Choroid plexus epithelial cell (primary cell): ENCODE data around the gene KCNQ4.

Experiments used
- DNase-seq: peaks from one replicate; pipeline ENCODE4 v3.0.0-alpha.2; 2010; ENCODE audit warnings: low read depth
- H3K4me3 ChIP-seq: 2 replicates; pipeline ENCODE4 v1.5.1; 2011; ENCODE audit warnings: low read depth, mild to moderate bottlenecking, control low read depth, low read length, moderate library complexity
- TF ChIP-seq, protein P1 (sequence below): conservative IDR thresholded peaks from 2 replicates; pipeline ENCODE4 v1.5.1; 2011; ENCODE audit warnings: low read depth, mild to moderate bottlenecking, control low read depth, inconsistent platforms, low read length, moderate library complexity

The KCNQ4 gene

DNA sequence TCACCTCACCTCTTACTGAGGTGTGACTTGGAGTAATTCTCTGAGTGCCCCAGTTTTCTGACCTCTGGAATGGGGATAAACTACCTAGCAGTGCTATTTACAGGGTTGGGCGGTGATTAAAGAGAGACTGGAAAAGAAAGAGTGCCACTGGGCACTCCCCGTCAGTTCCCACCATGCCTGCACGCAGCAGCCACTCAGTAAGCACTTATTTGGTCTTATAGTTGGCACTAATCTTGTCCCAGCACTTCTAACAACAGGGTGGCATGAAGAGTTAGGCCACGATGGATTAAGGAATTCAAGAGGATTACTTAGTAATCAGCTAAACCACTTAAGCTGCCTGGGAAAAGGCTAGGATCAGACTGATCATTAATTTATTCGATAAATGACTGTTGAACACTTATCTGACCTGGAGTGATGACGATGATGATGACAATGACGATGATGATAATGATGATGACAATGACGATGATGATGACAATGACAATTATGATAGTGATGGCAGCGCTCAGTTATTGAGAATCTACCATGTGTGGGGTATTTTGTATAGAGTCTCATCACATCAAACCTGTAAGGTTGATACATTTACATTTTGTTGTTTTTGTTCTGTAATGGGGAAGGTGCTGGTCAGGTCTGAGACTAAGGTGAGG lies 73.2 kb downstream of the KCNQ4 start:
- no peak for DNase-seq
- H3K4me3 ChIP-seq: no peak overlapping the region
- TF ChIP-seq, protein P1, sequence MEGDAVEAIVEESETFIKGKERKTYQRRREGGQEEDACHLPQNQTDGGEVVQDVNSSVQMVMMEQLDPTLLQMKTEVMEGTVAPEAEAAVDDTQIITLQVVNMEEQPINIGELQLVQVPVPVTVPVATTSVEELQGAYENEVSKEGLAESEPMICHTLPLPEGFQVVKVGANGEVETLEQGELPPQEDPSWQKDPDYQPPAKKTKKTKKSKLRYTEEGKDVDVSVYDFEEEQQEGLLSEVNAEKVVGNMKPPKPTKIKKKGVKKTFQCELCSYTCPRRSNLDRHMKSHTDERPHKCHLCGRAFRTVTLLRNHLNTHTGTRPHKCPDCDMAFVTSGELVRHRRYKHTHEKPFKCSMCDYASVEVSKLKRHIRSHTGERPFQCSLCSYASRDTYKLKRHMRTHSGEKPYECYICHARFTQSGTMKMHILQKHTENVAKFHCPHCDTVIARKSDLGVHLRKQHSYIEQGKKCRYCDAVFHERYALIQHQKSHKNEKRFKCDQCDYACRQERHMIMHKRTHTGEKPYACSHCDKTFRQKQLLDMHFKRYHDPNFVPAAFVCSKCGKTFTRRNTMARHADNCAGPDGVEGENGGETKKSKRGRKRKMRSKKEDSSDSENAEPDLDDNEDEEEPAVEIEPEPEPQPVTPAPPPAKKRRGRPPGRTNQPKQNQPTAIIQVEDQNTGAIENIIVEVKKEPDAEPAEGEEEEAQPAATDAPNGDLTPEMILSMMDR: no peak

DNA sequence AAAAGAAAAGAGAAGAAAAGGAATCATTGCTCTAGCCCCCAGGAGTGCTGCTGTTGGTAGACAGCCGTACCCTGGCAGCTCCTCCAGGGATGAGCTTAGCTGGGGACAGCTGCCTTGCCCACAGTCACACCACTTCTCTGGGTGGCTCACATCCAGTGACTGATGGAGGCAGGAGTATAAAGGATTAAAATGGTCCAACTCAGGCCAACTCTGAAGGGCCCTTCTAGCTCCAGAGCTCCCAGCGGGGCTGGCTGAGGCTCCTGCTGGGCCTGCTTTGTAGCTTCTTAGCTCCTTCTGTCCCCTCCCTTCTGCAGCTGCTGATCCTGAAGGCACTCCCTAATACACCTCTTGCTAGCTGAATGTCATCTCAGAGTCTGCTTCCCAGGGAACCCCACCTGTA lies 74.2 kb downstream of the KCNQ4 start:
- no peak overlapping the region for H3K4me3 ChIP-seq
- TF ChIP-seq, protein P1: no peak
- DNase-seq: no peak

DNA sequence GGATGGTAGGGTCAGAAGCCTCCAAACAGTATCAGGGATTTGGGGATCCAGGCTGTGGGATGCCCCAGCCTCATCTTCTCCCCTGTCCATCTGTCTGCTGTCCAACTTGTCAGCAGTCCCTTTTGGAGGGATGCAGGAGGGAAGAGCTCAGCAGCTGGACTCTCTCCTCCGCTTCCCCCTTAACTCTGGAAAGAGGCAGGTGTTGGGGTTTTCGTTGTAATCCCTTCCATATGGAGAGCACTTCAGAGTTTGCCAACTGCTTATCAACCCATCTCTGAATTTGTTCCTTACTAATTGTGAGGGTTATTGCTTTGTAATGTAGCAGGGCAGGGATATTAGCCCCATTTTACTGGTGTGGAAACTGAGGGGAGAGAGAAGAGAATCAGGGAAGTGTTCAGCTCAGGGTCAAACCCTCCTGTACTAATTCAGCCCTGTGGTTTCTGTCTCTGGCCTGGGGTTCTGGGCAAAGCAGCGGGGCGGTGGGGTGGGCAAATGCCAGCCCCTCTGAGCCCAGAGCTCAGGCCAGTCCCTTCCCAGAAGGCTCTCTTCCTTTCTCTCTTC lies 75.3 kb downstream of the KCNQ4 start:
- TF ChIP-seq, protein P1: no peak
- no peak for DNase-seq
- no peak overlapping the region for H3K4me3 ChIP-seq

DNA sequence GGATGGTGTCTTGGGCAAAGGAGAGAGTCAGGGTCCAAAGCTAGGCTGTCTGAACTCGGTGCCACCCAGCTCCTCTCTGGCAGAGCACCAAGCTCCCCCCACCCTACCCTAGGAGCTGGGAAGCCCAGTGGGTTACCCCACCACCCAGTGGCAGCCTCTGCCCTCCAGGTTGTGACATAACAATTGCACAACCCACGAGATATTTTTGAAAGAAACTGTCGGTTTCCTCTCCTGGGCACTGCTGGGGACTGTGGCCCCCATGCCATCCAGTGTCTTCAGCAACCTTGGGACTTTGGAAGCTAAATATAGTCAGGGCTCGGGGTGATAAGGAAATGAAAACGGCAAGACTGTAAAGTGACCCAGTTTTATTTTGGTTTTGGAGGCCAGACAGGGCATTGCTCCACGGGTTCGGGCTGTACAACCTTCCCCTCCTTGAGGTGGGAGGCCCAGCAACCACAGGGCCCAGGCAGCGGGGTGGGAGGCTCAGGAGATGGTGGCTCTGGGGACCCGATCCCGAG lies 77.2 kb downstream of the KCNQ4 start:
- TF ChIP-seq, protein P1: no peak
- H3K4me3 ChIP-seq: peak overlapping the region; percentile 69
- DNase-seq: no peak

DNA sequence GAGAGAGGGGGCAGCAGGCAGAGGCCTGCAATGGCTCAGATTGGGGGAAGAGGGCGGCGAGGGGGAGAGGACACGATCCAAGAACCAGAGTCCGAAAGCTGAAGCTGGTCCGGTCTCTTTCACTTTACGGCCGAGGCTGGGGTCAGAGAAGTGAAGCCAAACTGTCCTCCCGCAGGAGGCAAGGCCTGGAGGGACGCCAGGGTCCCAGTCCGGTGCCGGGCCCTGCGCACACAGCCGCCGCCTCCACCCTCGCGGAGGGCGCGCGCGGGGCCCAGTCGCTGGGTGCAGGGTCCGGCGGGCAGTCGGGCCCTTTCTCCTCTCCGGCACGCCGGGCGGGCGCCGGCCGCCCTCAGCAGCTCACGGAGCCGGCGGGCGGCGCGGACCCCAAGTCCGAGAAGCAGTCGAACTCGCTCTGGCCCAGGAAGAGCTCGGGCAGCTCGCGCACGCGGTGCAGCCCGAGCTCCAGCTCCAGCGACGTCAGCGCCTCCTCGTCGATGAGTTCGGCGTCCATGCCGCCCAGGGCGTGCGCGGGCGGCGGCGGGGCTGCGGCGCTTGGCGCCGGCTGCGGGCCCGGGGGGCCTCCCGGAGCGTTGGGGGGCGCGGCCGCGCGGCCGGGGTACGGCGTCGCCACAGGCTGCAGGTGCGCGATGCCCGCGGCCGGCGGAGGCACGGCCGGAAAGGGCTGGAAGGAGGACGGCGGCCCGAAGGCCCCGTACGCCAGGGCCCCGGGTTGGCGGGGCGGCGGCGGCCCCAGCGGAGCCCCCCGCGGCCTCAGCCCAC lies 77.8 kb downstream of the KCNQ4 start:
- H3K4me3 ChIP-seq: peak overlapping the region; percentile 69
- DNase-seq: peak; percentile 63
- TF ChIP-seq, protein P1: no peak

DNA sequence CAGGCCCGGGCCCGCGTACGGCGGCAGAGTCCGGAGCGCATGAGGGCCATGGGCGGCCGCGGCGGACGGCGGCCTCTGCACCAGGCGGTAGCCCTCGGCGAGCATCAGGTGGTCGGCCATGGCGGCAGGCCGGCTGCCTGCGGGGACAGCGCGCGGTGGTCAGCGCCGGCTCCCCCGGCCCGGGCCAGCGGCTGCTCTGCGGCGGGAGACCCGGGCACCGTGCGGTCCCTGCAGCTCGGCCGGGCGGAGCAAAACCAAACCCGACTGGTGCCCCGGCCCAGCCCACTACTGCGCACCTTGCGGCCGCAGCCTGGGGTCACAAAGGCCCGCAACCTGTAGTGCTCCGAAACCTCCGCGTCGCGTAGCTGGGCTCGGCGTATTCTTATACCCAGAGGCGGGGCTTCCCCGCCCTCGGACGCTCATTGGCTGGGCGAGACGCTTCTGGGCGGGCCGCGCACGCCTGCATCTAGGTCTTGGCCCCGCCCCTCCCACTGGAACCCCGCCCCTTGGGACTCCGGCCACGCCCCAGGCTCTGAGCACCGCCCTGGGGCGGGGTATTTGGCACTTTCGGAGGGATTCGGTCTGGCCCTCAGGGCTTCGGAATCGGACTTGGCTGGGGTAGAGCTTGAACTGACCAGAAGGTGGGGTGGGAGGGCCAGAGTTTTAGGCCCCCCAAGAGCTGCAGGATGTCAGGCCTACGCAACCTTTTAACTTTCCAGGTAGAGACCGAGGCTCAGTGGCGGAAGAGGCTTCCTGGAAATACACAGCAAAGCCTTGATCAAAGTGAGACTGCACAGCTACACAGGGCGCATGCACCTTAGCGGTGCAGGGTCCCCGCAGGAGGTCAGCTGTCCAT lies 78.6 kb downstream of the KCNQ4 start, which contains the start of gene CITED4:
TSS of gene CITED4 (minus strand) at position 356 of the 856 bp plus-strand sequence. CDS start at position 120, 236 bp downstream.
- peak within 1 kb of the TSS; percentile 69 for H3K4me3 ChIP-seq
- DNase-seq: peak; percentile 93
- TF ChIP-seq, protein P1: peak; percentile 46
